GM12873 (cell line): ENCODE measurements around the gene GPAT3.

Source experiments
- TF ChIP-seq, protein P1 (sequence below): IDR thresholded peaks from 2 replicates; pipeline ENCODE4 v1.5.1; 2012; ENCODE audit warnings: low read depth, mild to moderate bottlenecking, moderate library complexity, low read length, control low read depth; ENCODE audit not compliant: insufficient read depth; ENCODE audit errors: missing control alignments

GPAT3 gene

DNA sequence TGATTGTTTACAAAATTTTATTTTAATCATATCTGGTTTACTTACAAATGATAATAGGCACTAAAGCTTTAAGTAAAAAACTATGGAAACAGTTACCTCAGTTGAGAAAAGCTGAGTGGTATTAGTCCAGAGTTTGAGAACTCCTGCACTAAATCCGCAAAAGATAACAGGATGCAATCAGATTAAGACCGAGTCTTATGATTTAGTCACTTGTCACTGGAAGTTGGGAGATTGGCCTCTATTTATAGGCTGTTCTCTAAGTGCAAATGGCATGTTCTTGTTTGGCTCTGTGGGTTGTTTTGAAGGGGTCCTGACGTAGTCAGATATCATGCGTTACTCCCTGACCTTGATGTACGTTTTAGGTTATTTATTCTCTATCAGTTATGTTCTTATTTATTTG lies 6.3 kb downstream of the GPAT3 start:
- TF ChIP-seq, protein P1, sequence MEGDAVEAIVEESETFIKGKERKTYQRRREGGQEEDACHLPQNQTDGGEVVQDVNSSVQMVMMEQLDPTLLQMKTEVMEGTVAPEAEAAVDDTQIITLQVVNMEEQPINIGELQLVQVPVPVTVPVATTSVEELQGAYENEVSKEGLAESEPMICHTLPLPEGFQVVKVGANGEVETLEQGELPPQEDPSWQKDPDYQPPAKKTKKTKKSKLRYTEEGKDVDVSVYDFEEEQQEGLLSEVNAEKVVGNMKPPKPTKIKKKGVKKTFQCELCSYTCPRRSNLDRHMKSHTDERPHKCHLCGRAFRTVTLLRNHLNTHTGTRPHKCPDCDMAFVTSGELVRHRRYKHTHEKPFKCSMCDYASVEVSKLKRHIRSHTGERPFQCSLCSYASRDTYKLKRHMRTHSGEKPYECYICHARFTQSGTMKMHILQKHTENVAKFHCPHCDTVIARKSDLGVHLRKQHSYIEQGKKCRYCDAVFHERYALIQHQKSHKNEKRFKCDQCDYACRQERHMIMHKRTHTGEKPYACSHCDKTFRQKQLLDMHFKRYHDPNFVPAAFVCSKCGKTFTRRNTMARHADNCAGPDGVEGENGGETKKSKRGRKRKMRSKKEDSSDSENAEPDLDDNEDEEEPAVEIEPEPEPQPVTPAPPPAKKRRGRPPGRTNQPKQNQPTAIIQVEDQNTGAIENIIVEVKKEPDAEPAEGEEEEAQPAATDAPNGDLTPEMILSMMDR, result no peak

DNA sequence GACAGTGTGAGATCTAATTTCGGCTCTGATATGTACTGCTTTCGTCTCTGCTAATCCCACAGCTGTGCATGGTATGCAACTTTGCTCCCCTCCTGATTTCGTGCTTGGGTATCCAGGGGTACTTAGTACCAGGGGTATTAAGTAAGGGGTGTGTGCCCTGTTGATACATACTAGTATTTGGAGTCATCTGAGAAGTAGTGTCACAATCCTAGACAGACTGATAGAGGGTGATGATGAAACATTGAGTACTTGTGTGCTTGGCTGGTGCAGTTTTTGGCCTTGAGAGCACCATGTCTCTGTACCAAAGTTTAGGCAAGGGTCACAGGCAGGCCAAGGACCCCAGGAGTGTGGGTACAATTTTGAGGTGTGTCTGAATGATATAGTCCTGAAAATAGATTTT lies 10.9 kb downstream of the GPAT3 start:
- TF ChIP-seq, protein P1, result no peak

DNA sequence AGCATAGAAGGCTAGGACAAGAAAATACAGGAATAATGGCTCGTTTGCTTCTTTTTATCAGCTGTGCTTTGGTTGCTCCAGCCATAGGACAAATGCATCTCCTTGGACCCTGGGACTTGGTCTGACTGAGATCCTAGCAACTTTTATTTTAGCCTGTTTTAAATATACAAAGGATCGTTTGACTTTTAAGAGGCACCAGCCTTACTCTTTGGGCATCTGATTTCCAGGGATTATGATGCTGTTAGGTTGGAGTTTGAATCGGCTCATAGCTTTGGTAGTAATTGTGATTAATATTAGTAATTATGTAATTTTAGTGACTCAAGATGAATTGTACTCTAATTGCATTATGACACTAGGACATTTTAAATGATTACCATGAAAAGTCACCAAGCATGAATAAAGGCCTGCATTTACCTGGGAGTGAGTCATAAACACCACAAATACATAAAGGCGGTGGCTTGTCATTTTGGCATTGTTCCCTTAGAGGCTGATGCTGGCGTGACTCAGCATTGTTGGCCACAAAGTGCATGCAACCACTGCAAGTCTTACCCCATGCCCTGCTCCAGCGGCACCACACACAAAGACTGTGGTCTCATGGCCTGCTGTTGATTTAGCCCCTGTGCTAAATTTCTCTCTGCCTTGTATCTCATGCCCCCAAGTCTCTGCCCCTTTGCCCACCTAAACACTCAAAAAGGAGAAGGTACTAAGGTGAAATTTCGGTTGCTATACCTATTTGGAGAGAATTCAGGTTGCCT lies 12.4 kb downstream of the GPAT3 start:
- TF ChIP-seq, protein P1, result no peak

DNA sequence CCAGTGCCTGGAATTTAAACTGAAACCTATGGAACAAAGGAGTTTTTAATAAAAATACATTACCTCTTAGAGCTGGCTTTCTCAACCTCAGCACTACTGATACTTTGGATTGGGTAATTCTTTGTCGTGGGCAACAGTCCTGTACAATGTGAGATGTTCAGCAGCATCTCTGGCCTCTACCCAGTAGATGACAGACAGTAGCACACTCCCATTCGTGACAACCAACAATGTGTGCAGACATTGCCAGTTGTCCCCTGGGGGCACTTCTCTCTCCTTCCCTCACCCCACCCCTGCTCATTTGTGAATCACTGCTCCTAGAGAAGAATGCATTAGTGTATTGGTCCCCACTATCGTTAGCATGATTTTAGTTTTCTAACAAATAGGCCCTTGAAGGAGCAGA lies 16.2 kb downstream of the GPAT3 start:
- TF ChIP-seq, protein P1, result no peak

DNA sequence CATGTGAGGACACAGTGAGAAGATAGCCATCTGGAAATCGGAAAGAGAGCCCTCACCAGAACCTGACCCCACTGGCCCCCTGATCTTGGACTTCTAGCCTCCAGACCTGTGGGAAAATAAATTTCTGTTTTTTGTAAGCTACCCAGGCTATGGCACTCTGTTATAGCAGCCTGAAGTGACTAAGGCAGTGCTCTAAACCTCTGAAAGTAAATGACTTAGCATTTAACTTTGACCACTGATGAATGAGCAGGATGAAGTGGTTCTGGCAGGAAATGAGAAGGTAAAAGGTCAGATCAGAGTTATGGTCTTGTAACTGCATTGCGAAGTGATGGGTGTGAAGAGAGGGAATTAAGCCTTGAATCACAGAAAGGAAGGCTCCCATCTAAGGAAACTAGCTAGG lies 17.0 kb downstream of the GPAT3 start:
- TF ChIP-seq, protein P1, result no peak

DNA sequence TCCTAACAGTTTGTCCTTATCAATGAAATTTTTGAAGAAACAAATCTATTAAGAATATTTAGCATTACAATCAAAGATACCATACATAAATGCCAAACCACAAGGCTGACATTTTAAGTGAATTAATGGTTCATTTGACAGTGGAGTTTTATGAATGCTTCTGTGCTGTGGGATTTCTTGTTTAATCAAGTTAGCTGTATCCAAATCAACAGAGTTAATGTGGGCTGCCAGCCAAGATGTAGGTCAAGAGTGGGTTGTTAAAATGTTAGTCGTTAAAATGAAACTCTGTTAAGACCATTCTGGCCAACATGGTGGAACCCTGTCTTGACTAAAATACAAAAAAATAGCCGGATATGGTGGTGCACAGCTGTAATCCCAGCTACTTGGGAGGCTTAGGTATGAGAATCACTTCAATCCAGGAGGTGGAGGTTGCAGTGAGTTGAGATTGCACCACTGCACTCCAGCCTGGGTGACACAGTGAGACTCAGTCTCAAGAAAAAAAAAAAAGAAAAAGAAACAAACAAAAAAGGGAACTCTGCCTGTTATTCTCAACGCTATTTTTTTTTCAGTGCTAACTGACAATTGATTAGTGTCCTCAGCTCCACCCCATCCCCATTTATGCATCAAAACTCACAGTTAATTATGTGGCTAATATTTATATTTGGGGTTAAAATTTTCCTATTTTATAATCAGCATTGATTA lies 20.2 kb downstream of the GPAT3 start:
- TF ChIP-seq, protein P1, result no peak

DNA sequence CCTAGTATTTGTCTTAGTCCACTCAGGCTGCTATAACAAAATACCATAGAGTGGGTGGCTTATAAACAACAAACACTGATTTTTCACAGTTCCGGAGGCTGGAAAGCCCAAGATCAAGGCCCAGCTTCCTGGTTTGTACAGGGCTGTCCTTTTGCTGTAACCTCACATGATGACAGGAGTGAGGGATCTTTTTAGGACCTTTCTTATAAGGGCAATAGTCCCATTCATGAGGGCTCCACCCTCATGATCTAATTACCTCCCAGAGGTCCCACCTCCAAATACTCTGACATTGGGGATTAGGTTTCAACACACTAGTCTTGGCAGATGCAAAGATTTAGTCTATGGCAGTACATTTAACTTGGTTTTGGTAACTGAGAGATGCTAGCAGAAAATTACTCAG lies 20.9 kb downstream of the GPAT3 start:
- TF ChIP-seq, protein P1, result no peak
